HG03097 (cell line): ENCODE results near the gene TIE1.

Experiments used
- ATAC-seq: cut with Tn5 transposase; IDR thresholded peaks from one replicate; pipeline ENCODE4 v1.9.1; 2021; ENCODE audit not compliant: unreplicated experiment, low FRiP score

Gene TIE1

GRCh38 chr1:43334453-43335205 is 33.8 kb downstream of the TIE1 start:
- no peak for ATAC-seq

GRCh38 chr1:43337588-43337987 is 36.8 kb downstream of the TIE1 start, which contains the start of gene MPL:
TSS of gene MPL (plus strand) at chr1:43337818. CDS start at chr1:43337849, 31 bp downstream.
- ATAC-seq, result no peak

- no peak for ATAC-seq
Observed at GRCh38 chr1:43338001-43338400, 37.2 kb downstream of the TIE1 start.

- no peak for ATAC-seq
Observed at GRCh38 chr1:43339584-43340232, 38.9 kb downstream of the TIE1 start.

GRCh38 chr1:43340559-43340958 is 39.8 kb downstream of the TIE1 start:
- no peak for ATAC-seq

- ATAC-seq, result no peak
Observed at GRCh38 chr1:43344267-43344850, 43.6 kb downstream of the TIE1 start.

- ATAC-seq, result no peak
Observed at GRCh38 chr1:43345120-43345519, 44.3 kb downstream of the TIE1 start.

GRCh38 chr1:43346636-43347035 is 45.9 kb downstream of the TIE1 start:
- no peak for ATAC-seq

- ATAC-seq, result no peak
Observed at GRCh38 chr1:43348343-43348808, 47.6 kb downstream of the TIE1 start.

- no peak for ATAC-seq
Observed at GRCh38 chr1:43348809-43349593, 48.2 kb downstream of the TIE1 start.

GRCh38 chr1:43349594-43350306 is 49.0 kb downstream of the TIE1 start:
- ATAC-seq, result no peak

GRCh38 chr1:43350976-43351375 is 50.2 kb downstream of the TIE1 start:
- ATAC-seq, result no peak

- ATAC-seq, result no peak
Observed at GRCh38 chr1:43351421-43352350, 50.9 kb downstream of the TIE1 start.

GRCh38 chr1:43352351-43352705 is 51.5 kb downstream of the TIE1 start:
- ATAC-seq, result no peak

GRCh38 chr1:43352881-43353280 is 52.1 kb downstream of the TIE1 start:
- no peak for ATAC-seq

GRCh38 chr1:43354471-43354870 is 53.7 kb downstream of the TIE1 start:
- ATAC-seq, result no peak

GRCh38 chr1:43354936-43355335 is 54.2 kb downstream of the TIE1 start:
- ATAC-seq, result no peak

GRCh38 chr1:43357251-43357650 is 56.5 kb downstream of the TIE1 start:
- ATAC-seq, result no peak

GRCh38 chr1:43358121-43358745 is 57.5 kb downstream of the TIE1 start:
- peak; percentile 3 for ATAC-seq
